Activated CD8-positive, alpha-beta memory T cell treated with anti-CD3 and anti-CD28 coated beads for 24 hours (primary cell): Measurements from ENCODE around the gene SLC38A10.

Experiments used
- DNase-seq: peaks from one replicate; pipeline ENCODE4 v3.0.0-alpha.2; 2020

The SLC38A10 gene

GRCh38 chr17:81330884-81331245 lies 35.8 kb upstream of the SLC38A10 start:
- DNase-seq = no peak

- no peak for DNase-seq
Observed at GRCh38 chr17:81329927-81330883, 35.1 kb upstream of the SLC38A10 start.

DNA sequence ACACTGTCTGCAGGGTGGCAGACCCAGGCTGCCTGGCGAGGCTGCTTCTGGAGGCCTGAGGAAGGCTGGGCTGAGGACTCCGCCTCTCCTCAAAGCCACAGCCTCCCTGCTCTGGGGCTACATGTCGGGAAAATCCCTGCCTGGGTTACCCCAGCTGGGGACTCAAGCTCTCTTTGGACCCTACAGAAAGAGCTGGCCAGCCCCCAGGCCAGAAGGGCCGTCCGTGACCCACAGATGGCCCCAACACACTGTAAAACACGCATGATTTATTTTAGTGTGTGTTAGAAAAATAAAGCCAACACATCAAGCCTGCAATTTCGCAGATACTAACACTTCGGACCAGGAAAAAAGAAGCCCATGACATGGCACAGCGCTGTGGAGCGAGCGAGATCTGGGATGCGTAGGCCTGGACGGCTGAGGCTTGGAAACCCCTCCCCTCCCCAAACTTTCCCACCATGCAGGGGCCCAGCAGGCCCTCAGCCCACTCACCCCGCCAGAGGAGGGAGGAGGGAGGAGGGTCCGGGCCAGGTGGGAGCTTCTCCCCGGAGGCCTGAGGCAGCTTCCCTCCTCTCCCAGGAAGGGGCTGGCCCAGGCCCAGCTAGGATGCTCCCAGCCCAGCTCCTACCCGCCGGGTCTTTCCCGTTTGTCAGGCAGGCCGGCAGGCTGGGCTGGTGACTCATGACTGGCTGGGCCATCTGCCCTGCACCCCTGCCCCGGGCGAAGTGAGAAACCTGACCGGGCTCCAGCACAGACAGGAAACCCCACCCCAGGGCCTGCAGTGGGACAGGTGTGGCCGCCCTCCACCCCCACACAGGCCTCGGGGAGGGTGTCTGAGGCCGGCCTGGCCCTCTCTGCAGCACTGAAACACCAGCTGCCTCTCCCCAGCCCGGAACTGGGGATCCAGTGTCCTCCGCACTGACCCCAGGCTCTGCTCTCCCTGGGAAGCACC lies 34.1 kb upstream of the SLC38A10 start:
- no peak for DNase-seq

DNA sequence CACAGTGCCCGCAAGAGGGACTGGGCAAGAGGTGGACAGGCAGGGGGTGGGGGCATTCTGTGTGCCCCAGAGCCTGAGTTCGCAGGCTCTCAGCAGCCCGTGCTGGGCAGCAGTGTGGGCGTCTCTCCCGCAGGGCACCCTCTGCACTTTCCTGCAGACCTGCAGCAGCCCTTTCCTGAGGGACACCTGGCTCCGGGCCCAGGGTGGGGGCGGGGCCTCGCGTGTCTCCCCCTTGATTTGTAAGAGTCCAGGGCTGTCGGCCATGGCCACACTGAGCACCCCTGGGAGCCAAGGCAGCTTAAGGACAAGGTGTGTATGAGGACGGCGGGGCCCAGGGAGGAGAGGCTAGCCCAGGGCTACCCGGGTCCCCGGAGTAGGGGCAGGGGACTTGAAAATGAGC lies 33.4 kb upstream of the SLC38A10 start:
- DNase-seq = no peak

DNA sequence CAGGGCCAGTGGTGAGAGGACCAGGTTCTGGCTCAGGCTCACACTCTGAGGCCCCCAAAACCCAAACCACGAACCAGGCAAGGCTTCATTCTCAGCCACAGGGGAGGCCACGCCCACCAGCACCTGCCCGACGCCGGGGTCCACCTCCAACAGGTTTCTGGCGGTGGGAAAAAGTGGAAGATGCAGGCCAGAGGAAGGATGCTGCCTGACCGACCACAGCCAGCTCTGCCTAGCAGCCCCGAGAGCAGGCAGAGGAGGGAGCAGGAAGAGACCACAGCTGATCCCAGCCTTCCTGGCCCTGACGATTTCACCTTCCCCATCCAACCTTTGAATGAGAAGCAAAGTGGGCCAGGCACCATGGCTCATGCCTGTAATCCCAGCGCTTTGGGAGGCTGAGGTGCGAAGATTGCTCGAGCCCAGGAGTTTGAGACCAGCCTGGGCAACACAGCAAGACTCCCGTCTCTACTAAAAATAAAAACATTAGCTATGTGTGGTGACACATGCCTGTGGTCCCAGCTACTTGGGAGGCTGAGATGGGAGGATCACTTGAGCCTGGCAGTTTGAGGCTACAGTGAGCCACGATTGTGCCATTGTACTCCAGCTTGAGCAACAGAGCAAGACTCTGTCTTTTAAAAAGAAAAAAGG lies 30.7 kb upstream of the SLC38A10 start:
- no peak for DNase-seq

DNA sequence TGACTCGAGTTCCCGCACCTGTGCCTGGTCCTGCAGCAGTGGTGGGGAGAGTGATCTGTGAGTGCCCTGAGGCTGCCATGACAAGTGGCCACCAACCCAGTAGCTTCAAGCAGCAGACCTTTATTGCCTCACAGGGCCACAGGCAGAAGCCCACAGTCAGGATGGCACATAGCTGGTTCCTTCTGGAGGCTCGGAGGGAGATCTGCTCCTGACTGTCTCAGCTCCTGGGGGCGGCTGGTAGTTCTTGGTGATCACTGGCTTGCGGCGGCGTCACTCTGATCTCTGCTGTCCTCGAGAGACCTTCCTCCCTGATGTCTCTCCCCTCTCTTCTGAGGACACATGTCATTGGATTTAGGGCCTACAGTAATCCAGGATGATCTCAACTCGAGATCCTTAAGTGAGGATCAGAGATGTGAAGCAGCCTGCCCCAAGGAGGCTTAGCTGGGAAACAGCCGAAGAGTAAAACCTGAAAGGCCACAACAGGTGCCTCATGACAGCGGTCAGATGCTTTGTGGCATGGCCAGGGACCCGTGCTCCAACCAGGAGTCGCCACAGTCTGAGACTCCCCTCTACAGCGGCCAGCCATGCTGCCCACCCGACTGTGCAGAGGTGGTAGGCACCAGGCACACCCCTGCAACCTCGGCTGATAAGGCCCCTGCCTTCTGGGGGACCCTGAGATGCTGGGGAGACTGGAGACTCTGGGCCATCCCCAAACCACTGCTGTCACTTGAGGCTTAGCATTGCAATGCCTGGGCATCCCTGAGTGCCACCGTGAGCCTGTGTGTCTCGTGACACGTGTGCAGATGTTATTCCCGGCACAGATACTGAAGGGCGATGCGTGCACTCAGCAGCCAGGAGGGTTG lies 30.0 kb upstream of the SLC38A10 start:
- no peak for DNase-seq

- DNase-seq = no peak
Observed at GRCh38 chr17:81324177-81324850, 29.2 kb upstream of the SLC38A10 start.

DNA sequence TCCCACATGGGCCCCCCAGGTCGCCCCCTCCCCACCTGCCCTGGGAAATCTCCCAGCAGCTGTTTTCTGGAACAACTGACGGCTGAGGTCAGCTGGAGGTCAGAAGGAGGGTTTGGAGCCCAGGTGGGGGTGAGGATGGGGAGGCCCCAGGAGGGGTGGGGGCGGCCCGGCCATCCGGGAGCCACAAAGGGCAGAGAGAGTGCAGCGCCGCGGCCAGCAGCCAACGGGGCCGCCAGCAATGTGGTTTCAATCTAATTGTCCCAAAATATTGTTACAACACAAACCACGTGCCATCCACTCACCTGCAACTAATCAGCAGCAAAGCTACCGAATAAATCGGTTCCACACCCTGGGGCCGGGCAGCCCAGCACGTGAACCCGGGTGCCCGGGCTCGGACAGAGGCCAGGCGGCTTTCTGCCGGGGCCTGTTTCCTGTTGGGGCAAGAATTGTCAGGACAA lies 28.3 kb upstream of the SLC38A10 start:
- no peak for DNase-seq

DNA sequence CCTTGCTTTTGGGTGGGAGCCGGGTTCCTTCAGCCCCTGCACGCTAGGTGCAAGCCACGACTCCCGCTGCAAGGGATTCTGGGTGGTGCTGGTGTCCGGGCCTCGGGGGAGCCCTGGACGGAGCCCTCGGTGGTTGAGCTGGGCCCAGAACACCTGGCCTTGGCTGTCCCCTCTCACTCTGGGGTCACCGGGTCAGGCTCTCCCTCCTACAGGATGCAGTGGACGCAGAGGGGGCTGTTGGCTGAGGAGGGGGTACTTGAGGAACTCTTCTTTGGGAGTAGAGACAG lies 27.9 kb upstream of the SLC38A10 start:
- no peak for DNase-seq

- no peak for DNase-seq
Observed at GRCh38 chr17:81322271-81323082, 27.4 kb upstream of the SLC38A10 start.

DNA sequence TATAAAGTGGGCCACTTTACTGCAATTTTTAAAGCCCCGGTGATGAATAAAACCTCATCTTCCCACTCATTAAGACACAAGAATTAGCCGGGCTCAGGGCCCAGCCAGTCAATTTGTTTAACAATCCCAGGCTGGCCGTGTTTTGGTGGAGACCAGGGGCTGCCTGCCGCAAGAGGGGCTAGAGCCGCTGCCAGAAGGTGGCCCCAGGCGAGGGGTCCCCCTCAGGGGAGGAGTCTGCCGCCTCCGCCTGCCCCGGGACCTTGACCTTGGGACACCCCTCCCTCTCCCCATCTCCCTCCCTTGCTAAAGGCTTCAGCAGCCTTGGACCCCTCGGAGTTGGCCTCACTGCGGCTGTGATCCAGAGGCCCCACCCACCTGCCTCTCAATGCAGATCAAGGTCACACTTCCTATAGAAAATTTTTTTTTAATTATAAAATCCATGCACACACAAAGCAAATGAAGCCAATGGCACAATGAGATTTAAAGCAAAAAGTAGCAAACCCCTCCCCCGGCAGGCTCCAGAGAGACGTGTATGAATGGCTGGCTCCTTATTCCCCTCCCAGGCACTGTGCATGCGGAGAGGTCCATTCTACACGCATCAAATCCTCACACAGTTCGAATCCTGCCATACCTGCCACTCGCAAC lies 23.0 kb upstream of the SLC38A10 start:
- DNase-seq = no peak

GRCh38 chr17:81317530-81317821 lies 22.4 kb upstream of the SLC38A10 start:
- DNase-seq = no peak

DNA sequence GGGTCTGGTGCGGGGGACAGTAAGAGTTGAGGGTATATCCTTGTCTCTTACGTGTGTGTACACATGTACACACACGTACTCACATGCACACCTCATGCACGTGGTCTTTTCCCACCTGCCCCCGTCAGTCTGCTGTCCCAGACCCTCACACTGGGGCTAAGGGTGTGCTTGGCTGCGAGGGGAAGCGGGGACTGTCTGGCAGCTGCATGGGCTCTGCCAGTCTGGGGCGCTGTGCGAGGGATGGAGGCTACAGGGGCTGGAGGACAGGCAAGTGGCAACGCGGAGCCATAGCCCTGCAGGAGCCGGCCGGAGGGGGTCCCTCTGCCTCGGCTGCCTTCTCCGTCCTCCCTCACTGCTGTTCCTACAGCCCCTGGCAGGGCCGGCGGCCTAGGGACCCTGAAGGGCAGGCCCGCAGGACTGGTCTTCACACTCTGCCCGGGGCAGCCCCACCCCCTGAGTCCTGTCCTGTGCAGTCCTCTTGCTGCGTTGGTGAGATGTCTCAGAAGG lies 20.8 kb upstream of the SLC38A10 start:
- no peak for DNase-seq

GRCh38 chr17:81315129-81315884 lies 20.2 kb upstream of the SLC38A10 start:
- no peak for DNase-seq

DNA sequence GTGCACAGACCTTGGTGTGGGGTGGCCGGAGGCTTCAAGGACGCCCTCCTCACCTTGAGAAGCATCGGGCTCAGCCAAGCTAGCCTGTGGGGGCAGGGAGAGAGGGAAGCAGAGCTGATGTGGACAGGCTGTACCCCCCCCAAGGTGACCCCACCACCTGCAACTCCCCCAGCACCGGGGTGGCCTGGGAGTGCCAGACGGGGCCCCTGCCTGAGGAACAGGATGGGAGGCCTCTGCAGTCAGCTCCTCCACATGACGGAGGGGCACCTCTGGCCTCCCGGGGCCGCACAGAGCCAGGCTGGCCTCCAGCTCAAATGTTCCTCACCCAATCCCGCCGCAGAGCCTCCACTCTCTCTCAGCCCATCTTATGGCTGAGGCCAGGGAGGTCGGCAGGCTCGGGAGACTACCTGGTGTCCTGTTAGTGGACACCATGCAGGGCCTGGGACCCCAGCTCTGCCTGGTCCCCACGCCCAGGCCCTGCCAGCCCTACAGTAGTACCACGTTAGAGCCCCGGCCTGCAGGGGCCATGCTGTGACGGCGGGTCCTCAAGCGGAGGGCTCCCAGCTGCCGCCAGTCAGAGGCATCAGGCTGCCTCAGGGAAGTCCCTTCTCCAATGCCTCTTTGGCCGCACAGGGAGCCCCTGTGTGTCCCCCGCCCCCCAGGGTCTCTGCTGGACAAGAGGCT lies 19.4 kb upstream of the SLC38A10 start:
- DNase-seq = no peak

DNA sequence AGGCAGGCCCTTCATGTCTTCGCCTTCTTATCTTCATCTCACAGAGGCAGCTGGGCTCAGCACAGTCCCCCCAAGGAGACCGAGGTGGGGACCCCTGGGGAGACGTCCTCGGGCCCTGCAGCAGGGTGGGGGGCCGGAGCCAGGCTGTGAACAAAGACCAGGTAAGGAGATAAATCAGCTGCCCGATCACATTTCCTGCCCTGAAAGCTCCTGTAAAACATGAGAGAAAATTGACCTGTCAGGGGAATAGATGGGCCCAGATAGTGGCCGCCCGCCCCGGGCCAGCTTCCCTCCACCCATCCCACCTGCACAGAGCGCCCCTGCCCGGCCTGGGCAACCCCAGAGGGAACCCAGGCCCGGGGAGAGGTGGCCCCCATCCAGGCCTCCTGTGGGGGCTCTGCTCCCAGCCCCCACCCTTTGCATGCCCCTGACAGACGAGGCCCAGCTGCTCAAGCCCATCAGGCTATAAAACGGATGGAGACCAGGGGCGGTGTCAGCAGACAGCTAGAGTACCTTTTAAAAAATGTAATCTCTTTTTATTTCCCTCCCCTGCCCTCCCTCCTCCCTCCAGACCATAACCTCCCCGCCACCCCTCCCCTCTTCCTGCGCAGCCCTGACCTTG lies 18.8 kb upstream of the SLC38A10 start:
- DNase-seq = no peak

DNA sequence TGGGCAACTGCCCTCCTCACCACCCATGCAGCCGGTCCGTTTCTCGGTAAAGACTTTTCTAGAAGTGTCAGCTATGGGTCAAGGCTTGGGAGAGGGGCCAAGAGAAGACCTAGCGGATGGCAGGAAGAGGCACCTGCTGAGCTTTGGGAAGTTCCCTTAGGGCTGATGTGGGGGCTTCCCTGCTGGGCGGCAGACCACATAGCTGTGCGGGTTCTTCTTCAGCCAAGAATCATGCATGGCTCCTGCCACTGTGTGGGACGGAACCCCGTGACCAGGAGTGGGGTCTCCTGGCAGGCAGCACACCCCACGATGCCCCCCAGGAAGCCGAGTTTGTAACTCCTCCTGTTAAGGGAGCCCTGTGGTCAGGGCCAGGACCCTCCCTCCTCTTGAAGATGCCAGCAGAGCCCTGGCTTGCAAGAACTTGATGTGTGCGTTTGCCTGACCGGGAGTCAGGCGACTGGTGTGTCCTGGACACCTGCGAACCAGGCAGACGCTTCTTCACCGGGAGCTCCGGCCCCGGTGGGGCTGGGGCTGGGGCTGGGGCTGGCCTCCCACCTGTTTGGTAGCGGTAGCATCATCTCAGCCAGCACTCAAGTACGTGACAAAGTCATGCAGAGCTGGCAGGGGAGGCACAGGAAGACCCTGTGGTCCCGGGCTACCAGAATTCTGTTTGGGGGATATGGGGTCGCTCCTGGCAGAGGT lies 17.7 kb upstream of the SLC38A10 start:
- no peak for DNase-seq

DNA sequence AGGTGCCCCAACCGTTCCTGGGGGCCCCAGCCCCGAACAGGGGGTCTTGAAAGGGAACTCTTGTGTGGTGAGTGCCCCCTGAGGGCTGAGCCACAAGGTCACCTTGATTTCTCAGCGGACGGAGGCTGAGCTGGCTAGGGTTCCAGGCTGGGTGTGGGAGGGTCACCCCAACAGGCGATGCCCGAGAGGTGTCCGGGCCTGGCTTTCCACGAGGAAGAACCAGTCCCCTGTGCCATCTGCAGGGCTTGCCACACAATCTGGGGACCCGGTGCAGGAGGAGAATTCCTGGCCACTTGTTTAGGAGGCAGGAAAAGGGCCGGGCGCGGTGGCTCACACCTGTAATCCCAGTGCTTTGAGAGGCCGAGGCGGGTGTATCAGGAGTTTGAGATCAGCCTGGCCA lies 16.8 kb upstream of the SLC38A10 start:
- DNase-seq = no peak
